ENCODE measurements around the gene LPIN1.
A peak's percentile ranks its signal among the peaks of the same experiment; 100 is the strongest.

LPIN1 gene

GRCh38 chr2:11764359-11764758 lies 17.9 kb downstream of the LPIN1 start:
- no peak for DNase-seq

- DNase-seq, result no peak
Measured at GRCh38 chr2:11764920-11765319, 18.5 kb downstream of the LPIN1 start.

- no peak for DNase-seq
Measured at GRCh38 chr2:11765501-11765900, 19.1 kb downstream of the LPIN1 start.

- no peak for DNase-seq
Measured at GRCh38 chr2:11766016-11766415, 19.6 kb downstream of the LPIN1 start.

- no peak for DNase-seq
Measured at GRCh38 chr2:11767779-11768178, 21.3 kb downstream of the LPIN1 start.

- no peak for DNase-seq
Measured at GRCh38 chr2:11768946-11769345, 22.5 kb downstream of the LPIN1 start.

GRCh38 chr2:11769516-11769915 lies 23.1 kb downstream of the LPIN1 start:
- no peak for DNase-seq

- no peak for DNase-seq
Measured at GRCh38 chr2:11770531-11771188, 24.2 kb downstream of the LPIN1 start.

GRCh38 chr2:11771971-11772615 lies 25.7 kb downstream of the LPIN1 start:
- DNase-seq, result no peak

GRCh38 chr2:11773111-11773510 lies 26.7 kb downstream of the LPIN1 start:
- DNase-seq, result no peak

GRCh38 chr2:11773747-11774525 lies 27.5 kb downstream of the LPIN1 start:
- DNase-seq, result no peak

GRCh38 chr2:11774600-11774999 lies 28.2 kb downstream of the LPIN1 start:
- DNase-seq, result no peak

- DNase-seq, result no peak
Measured at GRCh38 chr2:11775384-11775783, 29.0 kb downstream of the LPIN1 start.

GRCh38 chr2:11777066-11777782 lies 30.8 kb downstream of the LPIN1 start:
- DNase-seq, result no peak

- no peak for DNase-seq
Measured at GRCh38 chr2:11777886-11778415, 31.5 kb downstream of the LPIN1 start.

GRCh38 chr2:11778416-11778815 lies 32.0 kb downstream of the LPIN1 start:
- DNase-seq, result no peak

GRCh38 chr2:11778923-11779757 lies 32.7 kb downstream of the LPIN1 start:
- peak; percentile 89 for DNase-seq

- DNase-seq, result no peak
Measured at GRCh38 chr2:11781602-11782001, 35.2 kb downstream of the LPIN1 start.

GRCh38 chr2:11784280-11784679 lies 37.8 kb downstream of the LPIN1 start:
- DNase-seq, result no peak

- DNase-seq, result peak; percentile 44
Measured at GRCh38 chr2:11784747-11785610, 38.5 kb downstream of the LPIN1 start.

- no peak for DNase-seq
Measured at GRCh38 chr2:11785611-11785940, 39.1 kb downstream of the LPIN1 start.
